ENCODE results near the gene FOXQ1. TPM values are rescaled to one million over a fixed set of nuclear protein-coding genes. Genes with fewer than 3 reads are reported as not detected.

FOXQ1 gene
- total and polyA plus RNA-seq, 2 of the 13 experiments (the other 11 are each of a cell fraction or from before 2014, with no cell fraction given), result 35.2 to 39.8 TPM

GRCh38 chr6:1313384-1313766, 1.5 kb downstream of the FOXQ1 start (continued):
- no peak for TF ChIP-seq PTBP1 (IDR thresholded peaks at IDR 0.05; ENCODE audit: low read depth, low read length, poor library complexity, severe bottlenecking)
- 0 out of 2 replicates have a peak, but pooled peaks have one; percentile 8 for TF ChIP-seq ZNF724P (CRISPR knock-in tag; IDR thresholded peaks at IDR 0.05; ENCODE audit: borderline replicate concordance)
- TF ChIP-seq ATRX (CRISPR knock-in tag; IDR thresholded peaks at IDR 0.05; ENCODE audit: borderline replicate concordance), result no peak
- no peak for TF ChIP-seq KDM4B (CRISPR knock-in tag; IDR thresholded peaks at IDR 0.05)
- TF ChIP-seq ZBTB34 (CRISPR knock-in tag; IDR thresholded peaks at IDR 0.05), result no peak
- 0 out of 2 replicates have a peak, but pooled peaks have one; percentile 5 for TF ChIP-seq NFKB2 (CRISPR knock-in tag; IDR thresholded peaks at IDR 0.05; ENCODE audit: borderline replicate concordance)
- no peak for TF ChIP-seq MEF2D (CRISPR knock-in tag; IDR thresholded peaks at IDR 0.05)
- TF ChIP-seq ZNF550 (CRISPR knock-in tag; IDR thresholded peaks at IDR 0.05; ENCODE audit: borderline replicate concordance), result no peak
- TF ChIP-seq ZNF282 (IDR thresholded peaks at IDR 0.05; ENCODE audit: partially characterized antibody), result no peak
- TF ChIP-seq ZNF124 (CRISPR knock-in tag; IDR thresholded peaks at IDR 0.05), result no peak
- no peak for TF ChIP-seq ZNF674 (CRISPR knock-in tag; IDR thresholded peaks at IDR 0.05; ENCODE audit: low read depth)
- no peak for TF ChIP-seq SUZ12 (IDR thresholded peaks at IDR 0.05; ENCODE audit: low read depth, low read length)
- no peak for TF ChIP-seq FOXJ3 (CRISPR knock-in tag; IDR thresholded peaks at IDR 0.05; ENCODE audit: borderline replicate concordance)
- TF ChIP-seq ONECUT2 (CRISPR knock-in tag; IDR thresholded peaks at IDR 0.05), result no peak
- TF ChIP-seq ELF3 (CRISPR knock-in tag; IDR thresholded peaks at IDR 0.05), result no peak
- TF ChIP-seq ZNF234 (CRISPR knock-in tag; conservative IDR thresholded peaks at IDR 0.05), result no peak
- TF ChIP-seq HBP1 (CRISPR knock-in tag; IDR thresholded peaks at IDR 0.05; ENCODE audit: low read depth), result no peak
- TF ChIP-seq ZBTB14 (CRISPR knock-in tag; IDR thresholded peaks at IDR 0.05), result no peak
- no peak for TF ChIP-seq NFIB (CRISPR knock-in tag; IDR thresholded peaks at IDR 0.05; ENCODE audit: borderline replicate concordance)
- no peak for TF ChIP-seq DR1 (CRISPR knock-in tag; IDR thresholded peaks at IDR 0.05)
- no peak for TF ChIP-seq FOXP1 (IDR thresholded peaks at IDR 0.05)
- TF ChIP-seq FOXP1 (CRISPR knock-in tag; IDR thresholded peaks at IDR 0.05), result no peak
- TF ChIP-seq HMG20B (CRISPR knock-in tag; conservative IDR thresholded peaks at IDR 0.05), result no peak
- no peak for TF ChIP-seq KDM5B (CRISPR knock-in tag; IDR thresholded peaks at IDR 0.05; ENCODE audit: borderline replicate concordance)
- no peak for TF ChIP-seq ZNF501 (CRISPR knock-in tag; IDR thresholded peaks at IDR 0.05)
- no peak for TF ChIP-seq ZNF180 (CRISPR knock-in tag; IDR thresholded peaks at IDR 0.05; ENCODE audit: borderline replicate concordance, low read depth)
- TF ChIP-seq ARNTL (CRISPR knock-in tag; IDR thresholded peaks at IDR 0.05), result 0 out of 2 replicates have a peak, but pooled peaks have one; percentile 8
- no peak for TF ChIP-seq FOXA1 (IDR thresholded peaks at IDR 0.05)
- TF ChIP-seq FOXA1 (CRISPR knock-in tag; IDR thresholded peaks at IDR 0.05), result no peak
- no peak for TF ChIP-seq SIX1 (CRISPR knock-in tag; IDR thresholded peaks at IDR 0.05; ENCODE audit: borderline replicate concordance)
- TF ChIP-seq BRF2 (CRISPR knock-in tag; IDR thresholded peaks at IDR 0.05), result no peak
